ENCODE measurements around the gene FSTL5.

- no peak for TF ChIP-seq REST (IDR thresholded peaks at IDR 0.05; ENCODE audit: insufficient read depth in 1 of 2, low read depth in 2 of 2, low read length in 2 of 2)
- TF ChIP-seq POLR2AphosphoS5 (IDR thresholded peaks at IDR 0.05; ENCODE audit: low read depth, low read length): no peak
- no peak for TF ChIP-seq SIN3A (IDR thresholded peaks at IDR 0.05; ENCODE audit: borderline replicate concordance, insufficient read depth, low read length)
- no peak for TF ChIP-seq TAF1 (IDR thresholded peaks at IDR 0.05; ENCODE audit: borderline replicate concordance, insufficient read depth, low read length)
- no peak for TF ChIP-seq FOXP2 (optimal IDR thresholded peaks at IDR 0.05; ENCODE audit: borderline replicate concordance, extremely low read depth, extremely low read length, insufficient read depth)
Observed at GRCh38 chr4:161655148-161655547, 508.7 kb downstream of the FSTL5 start.
